GM21390 (cell line): ENCODE measurements around the gene LINGO3.

Experiments
- ATAC-seq: cut with Tn5 transposase; IDR thresholded peaks from one replicate; pipeline ENCODE4 v1.9.1; 2021; ENCODE audit not compliant: unreplicated experiment

The LINGO3 gene

GRCh38 chr19:2307518-2308012 lies 389 bp downstream of the LINGO3 start:
- no peak for ATAC-seq

DNA sequence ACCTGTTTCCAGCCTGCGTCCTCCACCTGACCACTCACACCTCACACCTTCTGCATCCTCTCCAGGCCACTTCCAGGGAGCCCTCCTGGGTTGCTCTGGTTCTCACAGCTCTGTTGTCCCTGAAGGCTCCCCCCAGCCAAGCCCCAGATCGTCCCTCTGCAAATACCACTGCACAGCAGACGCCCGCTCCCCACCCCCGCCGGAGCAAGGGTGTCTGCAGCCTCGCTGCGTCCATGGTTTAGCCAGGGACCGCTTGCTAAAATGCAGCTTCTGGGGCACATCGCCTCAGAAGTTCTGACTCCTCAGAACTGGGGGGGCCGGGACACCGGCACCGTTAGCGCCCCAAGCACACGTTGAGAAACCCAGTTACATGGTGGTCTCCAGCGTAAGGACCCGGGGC lies 983 bp downstream of the LINGO3 start:
- no peak for ATAC-seq

GRCh38 chr19:2306281-2306806 lies 1.6 kb downstream of the LINGO3 start:
- ATAC-seq = no peak

GRCh38 chr19:2305452-2306280 lies 2.3 kb downstream of the LINGO3 start:
- no peak for ATAC-seq

GRCh38 chr19:2303211-2303798 lies 4.6 kb downstream of the LINGO3 start:
- ATAC-seq = no peak

GRCh38 chr19:2302319-2303210 lies 5.4 kb downstream of the LINGO3 start:
- ATAC-seq = no peak

GRCh38 chr19:2300533-2300932 lies 7.4 kb downstream of the LINGO3 start:
- ATAC-seq = no peak

DNA sequence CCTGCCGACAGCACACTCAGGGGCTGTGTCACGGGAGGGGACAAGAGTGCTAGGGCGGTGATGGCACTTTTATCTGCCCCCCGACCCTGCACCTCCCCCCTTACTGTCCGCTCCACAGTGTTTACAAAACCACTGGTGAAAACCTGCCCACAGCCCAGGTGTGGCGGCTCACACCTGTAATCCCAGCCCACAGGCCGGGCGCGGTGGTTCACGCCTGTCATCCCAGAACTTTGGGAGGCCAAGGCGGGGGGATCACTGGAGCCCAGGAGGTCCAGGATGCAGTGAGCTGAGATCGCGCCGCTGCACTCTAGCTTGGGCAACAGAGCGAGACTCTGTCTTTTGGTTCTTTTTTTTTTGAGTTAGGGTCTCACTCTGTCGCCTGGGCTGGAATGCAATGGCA lies 11.8 kb downstream of the LINGO3 start:
- ATAC-seq = no peak

DNA sequence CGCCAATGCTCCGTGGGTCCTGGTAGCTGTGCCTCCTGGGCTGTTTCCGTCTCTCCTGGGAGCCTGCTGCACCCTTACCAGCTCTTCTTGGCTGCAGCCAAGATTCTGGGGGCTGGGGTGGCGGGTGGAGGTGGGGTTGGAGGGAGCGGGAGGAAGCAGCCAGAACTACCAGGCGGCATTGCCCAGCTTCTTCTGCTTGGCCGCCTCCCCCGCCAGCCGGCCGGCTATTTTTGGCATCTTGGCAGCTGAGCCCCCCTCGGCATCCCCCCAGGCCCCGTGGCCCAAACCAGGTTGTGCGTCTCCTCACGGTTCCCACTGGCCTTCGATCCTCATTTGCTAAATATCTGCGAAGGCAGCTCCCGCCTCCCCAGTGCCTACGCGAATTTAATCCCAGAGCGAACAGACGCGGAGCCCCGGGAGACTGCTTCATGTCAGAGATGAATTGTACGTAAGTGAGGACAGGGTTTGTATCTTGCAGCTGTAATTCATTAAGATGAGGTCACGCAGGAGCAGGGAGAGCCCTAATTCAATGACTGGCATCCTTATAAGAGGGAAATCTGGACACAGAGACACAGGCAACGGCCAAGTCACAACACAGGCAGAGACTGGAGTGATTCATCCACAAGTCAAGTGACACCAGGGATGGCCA lies 13.1 kb downstream of the LINGO3 start:
- no peak for ATAC-seq

DNA sequence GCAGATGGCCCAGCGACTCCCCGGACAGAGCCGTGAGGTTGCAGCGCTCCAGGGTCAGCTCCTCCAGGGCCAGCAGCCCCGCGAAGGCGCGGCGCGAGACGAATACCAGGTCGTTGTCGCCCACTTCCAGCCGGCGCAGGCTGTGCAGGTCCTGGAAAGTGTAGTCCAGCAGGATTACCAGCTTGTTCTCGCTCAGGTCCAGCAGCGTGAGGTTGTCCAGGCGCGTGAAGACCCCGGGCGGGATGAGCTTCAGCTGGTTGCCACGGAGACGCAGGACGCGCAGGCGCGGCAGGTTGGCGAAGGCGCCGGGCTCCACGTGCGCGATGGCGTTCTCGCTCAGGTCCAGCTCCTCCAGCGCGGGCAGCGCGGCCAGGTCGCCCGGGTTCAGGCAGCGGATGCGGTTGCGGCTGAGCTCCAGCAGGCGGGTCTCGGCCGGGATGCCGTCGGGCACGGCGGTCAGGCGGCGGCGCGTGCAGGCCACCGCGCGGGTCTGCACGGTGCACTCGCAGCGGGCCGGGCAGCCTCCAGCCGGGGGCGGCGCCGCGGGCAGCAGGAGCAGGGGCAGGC lies 16.7 kb downstream of the LINGO3 start:
- ATAC-seq = no peak

DNA sequence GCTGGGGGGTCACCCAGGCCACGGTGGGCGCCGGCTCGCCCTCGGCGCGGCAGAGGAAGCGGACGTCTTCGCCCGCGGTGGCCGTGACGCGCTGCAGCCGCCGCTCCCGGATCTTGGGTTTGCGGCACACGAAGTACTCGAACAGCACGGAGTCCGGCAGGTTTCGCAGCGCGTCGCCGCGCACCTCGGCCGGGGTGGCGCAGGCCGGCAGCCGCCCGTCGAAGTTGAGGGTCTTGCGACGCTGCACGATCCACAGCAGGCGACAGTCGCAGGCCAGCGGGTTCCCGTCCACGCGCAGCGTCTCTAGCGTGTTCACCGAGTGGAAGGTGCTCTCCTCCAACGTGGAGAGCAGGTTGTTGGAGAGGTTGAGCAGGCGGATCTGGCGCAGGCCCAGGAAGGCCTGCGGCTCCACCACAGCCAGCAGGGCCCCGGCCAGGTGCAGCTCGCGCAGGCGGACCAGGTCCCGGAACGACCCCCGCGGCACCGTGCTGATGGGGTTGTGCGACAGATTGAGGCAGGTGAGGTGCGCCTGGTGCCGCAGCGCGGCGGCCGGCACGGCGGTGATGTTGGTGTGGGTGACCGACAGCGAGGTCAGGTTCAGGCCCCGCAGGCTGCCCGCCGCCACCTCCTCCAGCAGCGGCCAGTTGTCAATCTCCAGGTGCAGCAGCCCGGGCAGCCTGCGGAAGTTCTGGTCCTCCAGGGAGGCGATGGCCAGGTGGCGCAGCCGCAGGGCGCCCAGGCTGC lies 17.3 kb downstream of the LINGO3 start:
- no peak for ATAC-seq

DNA sequence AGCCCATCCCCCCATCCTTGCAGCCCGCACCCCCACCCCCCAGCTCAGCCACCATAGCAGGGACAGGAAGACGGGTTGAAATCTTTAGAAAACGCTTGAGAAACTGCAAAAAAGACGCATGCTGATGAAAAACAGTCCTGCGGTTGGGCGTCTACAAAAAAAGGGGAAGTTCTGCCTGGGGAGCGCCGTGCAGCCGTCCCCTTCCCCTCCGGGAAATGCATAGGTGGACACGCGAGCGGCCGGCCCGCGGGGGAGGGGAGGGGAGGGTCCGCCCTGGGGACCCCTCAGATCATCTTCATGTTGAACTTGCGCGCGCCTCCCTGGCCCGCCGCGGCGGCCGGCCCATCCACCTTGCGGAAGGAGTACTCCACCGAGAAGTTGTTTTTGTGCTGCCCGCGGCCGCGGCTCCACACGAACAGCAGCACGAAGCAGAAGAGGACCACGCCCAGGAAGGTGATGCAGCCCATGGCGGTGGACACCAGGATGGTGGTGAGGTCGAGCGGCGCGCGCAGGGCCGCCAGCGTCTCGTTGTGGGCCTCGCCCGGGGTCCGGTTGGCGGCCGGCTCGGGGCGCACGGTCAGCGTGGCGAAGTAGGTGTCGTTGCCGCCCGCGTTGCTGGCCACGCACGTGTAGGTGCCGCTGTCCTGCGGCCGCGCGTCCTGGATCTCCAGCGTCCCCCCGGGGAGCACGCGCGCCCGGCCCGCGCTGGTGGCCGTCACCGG lies 18.1 kb downstream of the LINGO3 start:
- ATAC-seq = no peak

GRCh38 chr19:2288818-2289713 lies 18.9 kb downstream of the LINGO3 start:
- ATAC-seq = no peak

GRCh38 chr19:2288338-2288817 lies 19.6 kb downstream of the LINGO3 start:
- no peak for ATAC-seq

DNA sequence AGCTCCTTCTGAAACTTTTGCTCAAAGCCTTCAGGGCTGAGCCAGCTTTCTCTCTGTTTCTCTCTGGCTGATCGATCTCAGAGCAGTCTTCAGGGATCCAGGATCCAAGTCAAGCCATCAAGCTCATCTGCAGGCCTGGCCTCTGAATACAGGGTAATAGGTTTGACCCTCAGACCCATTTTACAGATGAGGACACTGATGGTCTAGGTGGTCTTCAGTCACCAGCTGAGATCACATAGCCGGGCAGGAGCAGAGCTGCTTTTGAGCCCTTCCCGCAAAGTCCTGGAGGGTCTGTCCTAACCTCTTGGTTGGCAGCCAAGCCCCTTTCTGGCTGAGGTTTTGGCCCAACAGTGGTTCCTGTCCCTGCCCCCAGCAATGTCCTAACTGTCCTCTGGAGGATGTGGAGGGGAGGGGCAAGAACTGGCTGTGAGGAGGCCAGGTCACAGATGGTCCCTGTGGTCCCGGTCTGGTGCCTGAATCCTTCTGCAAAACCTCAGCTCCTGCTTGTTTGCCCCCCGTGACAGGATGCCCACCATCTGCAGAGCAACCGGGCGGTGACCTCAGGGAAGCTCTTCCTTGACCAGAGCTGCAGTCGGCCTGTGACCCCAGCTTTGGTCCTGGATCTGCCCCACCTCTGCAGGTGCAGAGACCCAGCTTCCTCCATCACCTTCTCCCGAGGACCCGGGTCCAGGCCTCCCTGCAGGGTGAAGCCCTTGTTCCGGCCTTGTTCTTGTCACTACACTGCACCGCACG lies 20.2 kb downstream of the LINGO3 start:
- no peak for ATAC-seq

DNA sequence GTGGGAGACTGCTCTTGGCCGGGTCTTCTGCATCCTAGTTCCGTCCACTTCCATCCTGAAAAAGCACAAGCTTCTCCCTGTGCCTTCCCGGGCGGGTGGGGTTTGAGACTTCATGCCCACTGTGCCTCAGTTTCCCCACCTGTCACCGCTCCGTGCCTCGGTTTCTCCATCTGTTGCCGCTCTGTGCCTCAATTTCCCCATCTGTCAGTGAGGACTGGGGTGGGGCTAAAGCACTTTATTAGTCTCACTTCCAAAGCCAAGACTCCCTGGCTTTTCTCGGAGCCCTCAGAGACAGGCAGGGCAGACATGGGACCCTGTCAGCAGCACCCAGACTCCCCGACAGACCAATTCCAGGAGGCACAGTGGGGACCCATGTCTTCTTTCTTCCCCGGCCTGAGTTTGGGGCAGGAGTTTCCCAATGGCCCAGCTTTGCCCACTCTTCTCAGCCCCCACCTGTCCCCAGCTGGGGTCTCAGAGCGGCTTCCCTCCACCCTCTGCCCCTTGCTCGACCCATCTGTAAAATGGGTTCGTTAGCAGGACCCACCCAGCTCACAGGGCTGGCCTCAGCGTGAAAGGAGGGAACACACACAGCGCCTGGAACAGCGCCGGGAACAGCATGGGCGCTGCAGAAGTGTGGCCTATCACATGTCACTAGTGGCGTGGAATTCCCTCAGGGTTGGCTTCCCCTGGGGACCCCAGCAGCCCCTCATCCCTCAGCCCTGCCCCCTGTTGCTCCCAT lies 21.4 kb downstream of the LINGO3 start:
- no peak for ATAC-seq
